Measurements from ENCODE around the gene FRMD4B. TPM values are rescaled to one million over a fixed set of nuclear protein-coding genes. Genes with fewer than 3 reads are reported as not detected.

FRMD4B gene
- total and polyA plus RNA-seq, 10 of the 15 experiments (the other 5 are each of a cell fraction or from before 2014, with no cell fraction given): 3.9 to 11.4 (median 8.0) TPM

DNA sequence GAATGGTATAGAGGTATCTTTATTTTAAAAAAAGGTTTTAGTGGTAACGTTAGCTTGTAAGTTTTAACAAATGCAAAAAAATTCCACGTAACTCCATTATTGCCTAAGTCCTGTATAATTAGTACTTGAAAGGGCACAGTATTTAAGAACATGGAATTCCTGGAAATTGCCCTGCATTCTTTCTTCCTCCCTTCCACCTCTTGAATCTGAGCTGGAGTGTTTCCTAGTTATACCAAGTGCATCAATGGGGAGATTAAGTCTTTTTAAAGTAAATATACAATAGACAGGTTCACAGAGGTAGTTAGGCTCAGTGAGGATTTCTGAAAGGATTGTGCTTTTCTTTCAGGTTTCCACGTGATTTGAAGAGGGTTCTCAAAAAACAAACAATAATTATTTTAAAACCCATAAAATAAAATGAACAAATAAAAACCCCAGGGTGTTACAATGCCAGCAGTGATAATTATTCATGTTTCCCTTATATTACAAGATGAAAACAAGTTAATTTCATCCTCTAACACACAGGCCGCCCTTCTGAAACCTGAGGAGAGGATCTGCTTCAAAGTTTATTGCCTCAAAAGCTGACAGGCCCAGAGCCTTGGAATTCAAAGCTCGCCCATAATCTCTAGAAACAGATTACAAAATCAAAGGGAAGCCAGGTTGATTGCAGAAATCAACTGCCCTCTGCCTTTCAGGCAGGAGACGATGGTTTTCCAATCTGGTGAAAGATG lies 134.6 kb downstream of the FRMD4B start:
- no peaks in the 10 kb centered on the region for H3K4me1 ChIP-seq (ENCODE audit: control insufficient read depth, insufficient read depth, low read length)
- WGBS (ENCODE audit: insufficient coverage, insufficient replicate concordance, low lambda C conversion rate, missing lambda C conversion rate): 37% methylated on average over 6 of the region's 6 CpGs
- no peaks in the 10 kb centered on the region for H3K9me3 ChIP-seq (replicated peaks; ENCODE audit: control insufficient read depth, insufficient read depth, low read length)
- no peaks in the 10 kb centered on the region for H3K36me3 ChIP-seq (ENCODE audit: control insufficient read depth in 2 of 2, insufficient read depth in 2 of 2, low read length in 1 of 2)
- no peak for FAIRE-seq
- DNase-seq (ENCODE audit: low read depth, low spot score): no peak
- no peak for ATAC-seq
- intact Hi-C loops (cut with micrococcal nuclease; ENCODE audit: unreplicated experiment) (no loop called here), in situ Hi-C loops (cut with MboI) (no loop called here)
- no peak overlapping the region for H3K9ac ChIP-seq (ENCODE audit: control insufficient read depth, insufficient read depth, low read length)
- RAD21 ChIA-PET (ENCODE audit: unreplicated experiment): interaction anchor here (0.7 kb wide), 1 partner anchor 90 kb away, joined by 3 read pairs; no protein-coding TSS in a partner anchor
- BruUV-seq (replicated peaks): no TSS peak
- H2AFZ ChIP-seq (ENCODE audit: control insufficient read depth, low read depth, low read length): no peak overlapping the region
- H3K27me3 ChIP-seq (replicated peaks in 1 of 2; ENCODE audit: control insufficient read depth in 2 of 2, insufficient read depth in 2 of 2, low read length in 1 of 2): no peaks in the 10 kb centered on the region; a peak in 2 of 4 replicates
- CTCF ChIA-PET: interaction anchor here (1.7 to 2.3 kb wide), 2 partner anchors 14 to 55 kb away, joined by 5 to 8 read pairs; no protein-coding TSS in a partner anchor
- SMC1A ChIA-PET (ENCODE audit: uncharacterized antibody, unreplicated experiment): interaction anchor here (1.0 to 4.0 kb wide), 5 partner anchors 9 to 189 kb away, joined by 3 to 15 read pairs (median 6); no protein-coding TSS in a partner anchor
- no peak overlapping the region for H3K4me3 ChIP-seq
- POLR2A ChIA-PET: interaction anchor here (0.7 kb wide), 1 partner anchor 212 kb away, joined by 4 read pairs; no protein-coding TSS in a partner anchor
- H4K20me1 ChIP-seq (ENCODE audit: control insufficient read depth, insufficient read depth): no peaks in the 10 kb centered on the region
- no peak overlapping the region for H3K27ac ChIP-seq (ENCODE audit: control insufficient read depth, insufficient read depth)
- H3K79me2 ChIP-seq (ENCODE audit: control insufficient read depth, insufficient read depth, low read length): no peaks in the 10 kb centered on the region
- no peak overlapping the region for H3K4me2 ChIP-seq (ENCODE audit: control insufficient read depth, insufficient read depth)
- TF ChIP-seq FOXM1 (IDR thresholded peaks at IDR 0.05; ENCODE audit: low read depth, low read length) (no peak), ZSCAN29 (IDR thresholded peaks at IDR 0.05) (no peak), SP1 (IDR thresholded peaks at IDR 0.05; ENCODE audit: low read depth, low read length) (no peak), HDAC2 (IDR thresholded peaks at IDR 0.05) (no peak), STAT1 (conservative IDR thresholded peaks at IDR 0.05) (no peak), NFIC (IDR thresholded peaks at IDR 0.05; ENCODE audit: low read depth, low read length) (no peak), RAD51 (IDR thresholded peaks at IDR 0.05) (no peak), JUND (IDR thresholded peaks at IDR 0.05; ENCODE audit: low read depth, low read length) (no peak), NR2F1 (conservative IDR thresholded peaks at IDR 0.05) (no peak), ZNF24 (IDR thresholded peaks at IDR 0.05) (no peak)
- TF ChIP-seq, protein P1, sequence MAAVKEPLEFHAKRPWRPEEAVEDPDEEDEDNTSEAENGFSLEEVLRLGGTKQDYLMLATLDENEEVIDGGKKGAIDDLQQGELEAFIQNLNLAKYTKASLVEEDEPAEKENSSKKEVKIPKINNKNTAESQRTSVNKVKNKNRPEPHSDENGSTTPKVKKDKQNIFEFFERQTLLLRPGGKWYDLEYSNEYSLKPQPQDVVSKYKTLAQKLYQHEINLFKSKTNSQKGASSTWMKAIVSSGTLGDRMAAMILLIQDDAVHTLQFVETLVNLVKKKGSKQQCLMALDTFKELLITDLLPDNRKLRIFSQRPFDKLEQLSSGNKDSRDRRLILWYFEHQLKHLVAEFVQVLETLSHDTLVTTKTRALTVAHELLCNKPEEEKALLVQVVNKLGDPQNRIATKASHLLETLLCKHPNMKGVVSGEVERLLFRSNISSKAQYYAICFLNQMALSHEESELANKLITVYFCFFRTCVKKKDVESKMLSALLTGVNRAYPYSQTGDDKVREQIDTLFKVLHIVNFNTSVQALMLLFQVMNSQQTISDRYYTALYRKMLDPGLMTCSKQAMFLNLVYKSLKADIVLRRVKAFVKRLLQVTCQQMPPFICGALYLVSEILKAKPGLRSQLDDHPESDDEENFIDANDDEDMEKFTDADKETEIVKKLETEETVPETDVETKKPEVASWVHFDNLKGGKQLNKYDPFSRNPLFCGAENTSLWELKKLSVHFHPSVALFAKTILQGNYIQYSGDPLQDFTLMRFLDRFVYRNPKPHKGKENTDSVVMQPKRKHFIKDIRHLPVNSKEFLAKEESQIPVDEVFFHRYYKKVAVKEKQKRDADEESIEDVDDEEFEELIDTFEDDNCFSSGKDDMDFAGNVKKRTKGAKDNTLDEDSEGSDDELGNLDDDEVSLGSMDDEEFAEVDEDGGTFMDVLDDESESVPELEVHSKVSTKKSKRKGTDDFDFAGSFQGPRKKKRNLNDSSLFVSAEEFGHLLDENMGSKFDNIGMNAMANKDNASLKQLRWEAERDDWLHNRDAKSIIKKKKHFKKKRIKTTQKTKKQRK (IDR thresholded peaks at IDR 0.05; ENCODE audit: low read depth, low read length): no peak
- TF ChIP-seq, protein P2, sequence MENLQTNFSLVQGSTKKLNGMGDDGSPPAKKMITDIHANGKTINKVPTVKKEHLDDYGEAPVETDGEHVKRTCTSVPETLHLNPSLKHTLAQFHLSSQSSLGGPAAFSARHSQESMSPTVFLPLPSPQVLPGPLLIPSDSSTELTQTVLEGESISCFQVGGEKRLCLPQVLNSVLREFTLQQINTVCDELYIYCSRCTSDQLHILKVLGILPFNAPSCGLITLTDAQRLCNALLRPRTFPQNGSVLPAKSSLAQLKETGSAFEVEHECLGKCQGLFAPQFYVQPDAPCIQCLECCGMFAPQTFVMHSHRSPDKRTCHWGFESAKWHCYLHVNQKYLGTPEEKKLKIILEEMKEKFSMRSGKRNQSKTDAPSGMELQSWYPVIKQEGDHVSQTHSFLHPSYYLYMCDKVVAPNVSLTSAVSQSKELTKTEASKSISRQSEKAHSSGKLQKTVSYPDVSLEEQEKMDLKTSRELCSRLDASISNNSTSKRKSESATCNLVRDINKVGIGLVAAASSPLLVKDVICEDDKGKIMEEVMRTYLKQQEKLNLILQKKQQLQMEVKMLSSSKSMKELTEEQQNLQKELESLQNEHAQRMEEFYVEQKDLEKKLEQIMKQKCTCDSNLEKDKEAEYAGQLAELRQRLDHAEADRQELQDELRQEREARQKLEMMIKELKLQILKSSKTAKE (IDR thresholded peaks at IDR 0.05; ENCODE audit: low read depth, poor library complexity, severe bottlenecking): no peak
- TF ChIP-seq, protein P3, sequence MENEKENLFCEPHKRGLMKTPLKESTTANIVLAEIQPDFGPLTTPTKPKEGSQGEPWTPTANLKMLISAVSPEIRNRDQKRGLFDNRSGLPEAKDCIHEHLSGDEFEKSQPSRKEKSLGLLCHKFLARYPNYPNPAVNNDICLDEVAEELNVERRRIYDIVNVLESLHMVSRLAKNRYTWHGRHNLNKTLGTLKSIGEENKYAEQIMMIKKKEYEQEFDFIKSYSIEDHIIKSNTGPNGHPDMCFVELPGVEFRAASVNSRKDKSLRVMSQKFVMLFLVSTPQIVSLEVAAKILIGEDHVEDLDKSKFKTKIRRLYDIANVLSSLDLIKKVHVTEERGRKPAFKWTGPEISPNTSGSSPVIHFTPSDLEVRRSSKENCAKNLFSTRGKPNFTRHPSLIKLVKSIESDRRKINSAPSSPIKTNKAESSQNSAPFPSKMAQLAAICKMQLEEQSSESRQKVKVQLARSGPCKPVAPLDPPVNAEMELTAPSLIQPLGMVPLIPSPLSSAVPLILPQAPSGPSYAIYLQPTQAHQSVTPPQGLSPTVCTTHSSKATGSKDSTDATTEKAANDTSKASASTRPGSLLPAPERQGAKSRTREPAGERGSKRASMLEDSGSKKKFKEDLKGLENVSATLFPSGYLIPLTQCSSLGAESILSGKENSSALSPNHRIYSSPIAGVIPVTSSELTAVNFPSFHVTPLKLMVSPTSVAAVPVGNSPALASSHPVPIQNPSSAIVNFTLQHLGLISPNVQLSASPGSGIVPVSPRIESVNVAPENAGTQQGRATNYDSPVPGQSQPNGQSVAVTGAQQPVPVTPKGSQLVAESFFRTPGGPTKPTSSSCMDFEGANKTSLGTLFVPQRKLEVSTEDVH (IDR thresholded peaks at IDR 0.05; ENCODE audit: low read depth, partially characterized antibody): no peak
- TF ChIP-seq, protein P4, sequence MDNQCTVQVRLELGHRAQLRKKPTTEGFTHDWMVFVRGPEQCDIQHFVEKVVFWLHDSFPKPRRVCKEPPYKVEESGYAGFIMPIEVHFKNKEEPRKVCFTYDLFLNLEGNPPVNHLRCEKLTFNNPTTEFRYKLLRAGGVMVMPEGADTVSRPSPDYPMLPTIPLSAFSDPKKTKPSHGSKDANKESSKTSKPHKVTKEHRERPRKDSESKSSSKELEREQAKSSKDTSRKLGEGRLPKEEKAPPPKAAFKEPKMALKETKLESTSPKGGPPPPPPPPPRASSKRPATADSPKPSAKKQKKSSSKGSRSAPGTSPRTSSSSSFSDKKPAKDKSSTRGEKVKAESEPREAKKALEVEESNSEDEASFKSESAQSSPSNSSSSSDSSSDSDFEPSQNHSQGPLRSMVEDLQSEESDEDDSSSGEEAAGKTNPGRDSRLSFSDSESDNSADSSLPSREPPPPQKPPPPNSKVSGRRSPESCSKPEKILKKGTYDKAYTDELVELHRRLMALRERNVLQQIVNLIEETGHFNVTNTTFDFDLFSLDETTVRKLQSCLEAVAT (IDR thresholded peaks at IDR 0.05): no peak
